Stimulated activated effector memory CD8-positive, alpha-beta T cell treated with anti-CD3 and anti-CD28 coated beads, Interleukin-12 subunit alpha, Interleukin-12 subunit beta, amount 100 ng/mL, for 72 hours (primary cell): ENCODE results near the gene GPR137.
"Not testable (repeated sequence)": the region's sequence is repeated elsewhere in the genome, so short reads cannot be mapped to it uniquely, and the experiment has no call there.

Source experiments
- ATAC-seq: fragments of 150-1000 bp; cut with Tn5 transposase; 2 replicates; pipeline ENCODE4 v1.10.0; 2021
- DNase-seq, 2 donors: peaks; one replicate each; pipeline ENCODE4 v3.0.0; 2021 to 2022; ENCODE audit warnings: low spot score in 2 of 2
- H3K27ac Mint-ChIP-seq: one replicate; pipeline ENCODE4 v1.8.0; 2022; ENCODE audit warnings: mild to moderate bottlenecking, mixed read lengths
- H3K36me3 Mint-ChIP-seq: one replicate; pipeline ENCODE4 v1.8.0; 2022; ENCODE audit warnings: mild to moderate bottlenecking, mixed read lengths
- H3K4me1 Mint-ChIP-seq: one replicate; pipeline ENCODE4 v1.8.0; 2022; ENCODE audit warnings: mixed read lengths
- H3K4me3 Mint-ChIP-seq: one replicate; pipeline ENCODE4 v1.8.0; 2022; ENCODE audit warnings: mild to moderate bottlenecking, mixed read lengths
- H3K9me3 Mint-ChIP-seq: one replicate; pipeline ENCODE4 v1.8.0; 2022; ENCODE audit warnings: mixed read lengths

The GPR137 gene

GRCh38 chr11:64323373-64323772, 37.7 kb downstream of the GPR137 start:
- Mint-ChIP-seq H3K36me3 (peaks cover 48% of the 10 kb centered on the region), H3K27ac (peak overlapping the region; percentile 78), H3K4me3 (no peak overlapping the region), H3K9me3 (no peaks in the 10 kb centered on the region), H3K4me1 (peaks cover 31% of the 10 kb centered on the region)
- ATAC-seq = no peak
- no peak for DNase-seq

GRCh38 chr11:64323984-64324383, 38.3 kb downstream of the GPR137 start:
- peaks cover 42% of the 10 kb centered on the region for H3K36me3 Mint-ChIP-seq
- peak overlapping the region; percentile 78 for H3K27ac Mint-ChIP-seq
- not testable (repeated sequence) for H3K9me3 Mint-ChIP-seq, ATAC-seq, DNase-seq, H3K4me3 Mint-ChIP-seq
- H3K4me1 Mint-ChIP-seq = peaks cover 27% of the 10 kb centered on the region

GRCh38 chr11:64324692-64325469, 39.2 kb downstream of the GPR137 start:
- no peak overlapping the region for H3K27ac Mint-ChIP-seq
- ATAC-seq (no peak), DNase-seq (no peak)
- peaks cover 33% of the 10 kb centered on the region for H3K36me3 Mint-ChIP-seq
- H3K9me3 Mint-ChIP-seq = no peaks in the 10 kb centered on the region
- H3K4me1 Mint-ChIP-seq = peaks cover 19% of the 10 kb centered on the region
- H3K4me3 Mint-ChIP-seq = no peak overlapping the region

GRCh38 chr11:64327375-64327774, 41.7 kb downstream of the GPR137 start:
- no peak overlapping the region for H3K27ac Mint-ChIP-seq
- peaks cover 9% of the 10 kb centered on the region for H3K36me3 Mint-ChIP-seq
- H3K4me3 Mint-ChIP-seq = no peak overlapping the region

DNA sequence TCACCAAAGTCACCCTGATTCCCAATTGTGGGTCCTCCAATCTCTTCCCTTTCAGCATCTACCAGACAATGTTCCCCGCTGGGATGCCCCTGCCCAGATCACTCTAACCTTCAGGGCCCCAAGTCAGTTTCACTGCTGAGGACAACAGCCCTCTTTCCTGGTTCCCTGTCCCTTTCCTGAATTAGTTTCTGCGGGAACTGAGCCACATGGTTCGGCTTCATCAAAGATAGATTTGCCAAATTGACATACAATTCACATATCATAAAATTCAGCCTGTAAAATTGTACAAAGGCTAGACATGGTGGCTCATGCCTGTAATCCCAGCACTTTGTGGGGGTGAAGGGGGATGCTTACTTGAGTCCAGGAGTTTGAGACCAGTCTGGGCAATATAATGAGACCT, 42.3 kb downstream of the GPR137 start:
- Mint-ChIP-seq H3K27ac (no peak overlapping the region), H3K4me3 (no peak overlapping the region), H3K9me3 (no peaks in the 10 kb centered on the region), H3K4me1 (peaks cover 16% of the 10 kb centered on the region), H3K36me3 (peaks cover 4% of the 10 kb centered on the region)
- no peak for ATAC-seq
- no peak for DNase-seq

More at GRCh38 chr11:64327375-64327774, 41.7 kb downstream of the GPR137 start:
- no peak for DNase-seq
- Mint-ChIP-seq H3K4me1 (peaks cover 16% of the 10 kb centered on the region), H3K9me3 (no peaks in the 10 kb centered on the region)
- no peak for ATAC-seq

GRCh38 chr11:64330888-64331287, 45.2 kb downstream of the GPR137 start:
- Mint-ChIP-seq H3K4me3 (no peak overlapping the region), H3K27ac (no peak overlapping the region), H3K9me3 (no peaks in the 10 kb centered on the region), H3K4me1 (peaks cover 27% of the 10 kb centered on the region), H3K36me3 (peaks cover 18% of the 10 kb centered on the region)
- ATAC-seq (no peak), DNase-seq (no peak)

DNA sequence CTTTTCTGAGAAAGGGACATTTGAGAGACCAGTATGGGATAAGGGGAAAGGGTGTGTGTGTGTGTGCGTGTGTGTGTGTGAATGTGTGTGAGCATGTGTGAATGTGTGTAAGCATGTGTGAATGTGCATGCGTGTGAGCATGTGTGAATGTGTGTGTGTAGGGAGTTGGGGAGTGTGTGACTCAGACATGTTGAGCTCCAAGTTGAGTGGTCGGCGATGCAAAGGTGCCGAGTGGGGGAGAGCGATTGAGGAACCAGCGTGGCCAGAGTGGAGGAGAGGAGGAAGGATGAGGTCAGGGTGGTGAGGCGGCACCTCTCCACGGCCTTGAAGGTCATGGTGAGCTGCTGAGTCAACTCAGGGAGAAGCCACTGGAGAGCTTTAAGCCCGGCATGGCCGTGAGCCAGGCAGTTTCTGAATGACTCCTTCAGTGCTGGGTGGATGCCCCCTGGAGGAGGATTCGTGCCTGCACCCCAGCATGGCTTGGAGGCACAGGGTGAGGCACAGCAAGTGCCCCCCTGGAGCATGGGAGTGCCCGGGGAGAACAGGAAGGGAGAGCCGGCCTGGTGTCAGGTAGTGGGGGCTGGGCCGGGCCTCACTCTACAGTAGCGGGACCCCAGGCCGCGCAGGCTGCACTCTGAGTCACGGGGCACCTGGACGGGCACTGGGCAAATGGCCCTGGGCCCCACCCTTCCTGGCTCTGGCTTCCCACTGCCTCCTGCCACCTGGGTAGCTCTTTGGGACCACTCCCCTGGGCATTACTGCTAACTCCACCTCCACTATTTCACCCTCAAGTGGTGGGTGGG, 46.1 kb downstream of the GPR137 start:
- peak overlapping the region; percentile 68 for H3K27ac Mint-ChIP-seq
- peaks cover 18% of the 10 kb centered on the region for H3K36me3 Mint-ChIP-seq
- peak; percentile 94 for ATAC-seq
- peaks cover 27% of the 10 kb centered on the region for H3K4me1 Mint-ChIP-seq
- DNase-seq = peak; percentile 75 to 92
- peak overlapping the region; percentile 36 for H3K4me3 Mint-ChIP-seq
- H3K9me3 Mint-ChIP-seq = no peaks in the 10 kb centered on the region

GRCh38 chr11:64333556-64333955, 47.9 kb downstream of the GPR137 start:
- H3K4me1 Mint-ChIP-seq = peaks cover 32% of the 10 kb centered on the region
- no peaks in the 10 kb centered on the region for H3K9me3 Mint-ChIP-seq
- H3K27ac Mint-ChIP-seq = no peak overlapping the region
- H3K36me3 Mint-ChIP-seq = peaks cover 30% of the 10 kb centered on the region
- H3K4me3 Mint-ChIP-seq = no peak overlapping the region
- DNase-seq (no peak), ATAC-seq (no peak)

- H3K27ac Mint-ChIP-seq = peak overlapping the region; percentile 78
- peak; percentile 82 for ATAC-seq
- no peaks in the 10 kb centered on the region for H3K9me3 Mint-ChIP-seq
- H3K4me1 Mint-ChIP-seq = peaks cover 44% of the 10 kb centered on the region
- H3K36me3 Mint-ChIP-seq = peaks cover 45% of the 10 kb centered on the region
- no peak for DNase-seq
- H3K4me3 Mint-ChIP-seq = peak overlapping the region; percentile 7
Measured at GRCh38 chr11:64334764-64335735, 49.4 kb downstream of the GPR137 start.

DNA sequence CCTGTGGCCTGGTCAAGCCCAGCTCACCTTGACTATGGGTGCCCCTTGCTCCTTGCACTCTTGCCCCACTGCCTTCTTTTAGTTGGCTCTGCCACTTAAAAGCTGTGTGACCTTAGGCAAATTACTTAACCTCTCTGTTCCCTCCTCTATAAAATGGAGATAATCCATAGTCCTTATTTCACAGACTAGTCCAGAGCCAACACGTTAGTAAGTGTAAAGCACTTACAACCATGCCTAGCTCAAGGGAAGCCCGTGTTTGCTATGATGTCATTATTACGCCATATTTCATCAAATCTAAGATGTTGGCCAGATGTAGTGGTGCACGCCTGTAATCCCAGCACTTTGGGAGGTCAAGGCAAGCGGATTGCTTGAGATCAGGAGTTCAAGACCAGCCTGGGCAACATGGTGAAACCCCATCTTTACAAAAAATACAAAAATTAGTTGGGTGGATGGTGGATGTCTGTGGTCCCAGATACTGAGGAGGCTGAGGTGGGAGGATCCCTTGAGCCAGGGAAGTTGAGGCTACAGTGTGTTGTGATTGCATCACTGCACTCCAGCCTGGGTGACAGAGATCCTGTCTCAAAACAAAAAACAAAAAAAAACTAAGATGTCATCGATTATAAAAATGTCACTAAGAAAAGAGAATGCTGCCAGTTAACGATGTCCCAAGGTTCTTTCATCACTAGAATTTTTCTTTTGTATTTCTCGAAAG, 52.0 kb downstream of the GPR137 start:
- Mint-ChIP-seq H3K9me3 (no peaks in the 10 kb centered on the region), H3K4me1 (peaks cover 45% of the 10 kb centered on the region), H3K4me3 (peak overlapping the region; percentile 90), H3K36me3 (peaks cover 65% of the 10 kb centered on the region), H3K27ac (peak overlapping the region; percentile 29)
- no peak for ATAC-seq
- no peak for DNase-seq

DNA sequence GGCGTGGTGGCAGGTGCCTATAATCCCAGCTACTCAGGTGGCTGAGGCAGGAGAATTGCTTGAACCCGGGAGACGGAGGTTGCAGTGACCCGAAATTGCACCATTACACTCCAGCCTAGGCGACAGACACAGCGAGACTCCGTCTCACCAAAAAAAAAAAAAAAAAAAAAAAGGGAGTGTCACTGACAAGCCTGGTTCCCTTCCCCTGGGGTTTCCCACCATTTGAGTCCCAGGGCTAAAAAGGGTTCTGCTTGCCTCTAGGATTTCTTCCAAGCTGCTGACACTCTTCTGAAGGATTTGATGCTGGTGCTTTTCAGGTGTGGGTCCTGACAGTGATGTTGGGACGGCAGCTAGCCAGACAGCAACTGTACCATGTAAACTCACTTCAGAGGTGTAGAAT, 53.1 kb downstream of the GPR137 start:
- no peaks in the 10 kb centered on the region for H3K9me3 Mint-ChIP-seq
- no peak for ATAC-seq
- no peak for DNase-seq
- peaks cover 64% of the 10 kb centered on the region for H3K36me3 Mint-ChIP-seq
- H3K4me1 Mint-ChIP-seq = peaks cover 45% of the 10 kb centered on the region
- peak overlapping the region; percentile 90 for H3K4me3 Mint-ChIP-seq
- H3K27ac Mint-ChIP-seq = peak overlapping the region; percentile 83
